ENCODE results near the gene CR1L. TPM values are rescaled to one million over a fixed set of nuclear protein-coding genes. Genes with fewer than 3 reads are reported as not detected.
"Not testable (repeated sequence)": the region's sequence is repeated elsewhere in the genome, so short reads cannot be mapped to it uniquely, and the experiment has no call there.

The CR1L gene
- total RNA-seq, 1 donor = 0.21 TPM

DNA sequence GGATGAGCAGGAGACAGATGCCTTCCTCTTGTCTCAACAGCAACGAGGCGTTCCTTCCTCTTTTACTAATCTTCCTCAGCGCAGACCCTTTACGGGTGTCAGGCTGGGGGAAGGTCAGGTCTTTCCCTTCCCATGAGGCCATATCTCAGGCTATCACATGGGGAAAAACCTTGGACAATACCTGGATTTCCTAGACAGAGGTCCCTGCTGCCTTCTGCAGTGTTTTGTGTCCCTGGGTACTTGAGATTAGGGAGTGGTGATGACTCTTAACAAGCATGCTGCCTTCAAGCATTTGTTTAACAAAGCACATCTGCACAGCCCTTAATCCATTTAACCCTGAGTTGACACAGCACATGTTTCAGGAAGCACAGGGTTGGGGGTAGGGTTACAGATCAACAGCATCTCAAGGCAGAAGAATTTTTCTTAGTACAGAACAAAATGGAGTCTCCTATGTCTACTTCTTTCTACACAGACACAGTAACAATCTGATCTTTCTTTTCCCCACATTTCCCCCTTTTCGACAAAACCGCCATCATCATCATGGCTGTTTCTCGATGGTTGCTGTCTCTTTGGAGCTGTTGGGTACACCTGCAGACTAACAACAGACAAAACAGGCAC is 9.3 kb upstream of the CR1L start:
- H3K4me3 ChIP-seq (ENCODE audit: low read length); H3K9me3 ChIP-seq (ENCODE audit: low read depth, low read length); H3K27me3 ChIP-seq (ENCODE audit: insufficient read depth, low read length); H3K4me1 ChIP-seq (ENCODE audit: insufficient read depth, low read length): not testable (repeated sequence)

GRCh38 chr1:207638487-207639145 is 6.3 kb upstream of the CR1L start:
- H3K27me3 ChIP-seq (ENCODE audit: insufficient read depth, low read length); H3K4me3 ChIP-seq (ENCODE audit: low read length); H3K9me3 ChIP-seq (ENCODE audit: low read depth, low read length); H3K4me1 ChIP-seq (ENCODE audit: insufficient read depth, low read length): not testable (repeated sequence)

GRCh38 chr1:207639362-207639761 is 5.6 kb upstream of the CR1L start:
- not testable (repeated sequence) for H3K4me1 ChIP-seq (ENCODE audit: insufficient read depth, low read length); H3K9me3 ChIP-seq (ENCODE audit: low read depth, low read length); H3K4me3 ChIP-seq (ENCODE audit: low read length); H3K27me3 ChIP-seq (ENCODE audit: insufficient read depth, low read length)

- H3K9me3 ChIP-seq (ENCODE audit: low read depth, low read length) = no peaks in the 10 kb centered on the region
- H3K4me3 ChIP-seq (ENCODE audit: low read length) = peak overlapping the region; percentile 41
- H3K4me1 ChIP-seq (ENCODE audit: insufficient read depth, low read length) = peaks cover 15% of the 10 kb centered on the region
- H3K27me3 ChIP-seq (ENCODE audit: insufficient read depth, low read length) = peaks cover 6% of the 10 kb centered on the region
These were observed 624 bp upstream of the CR1L start for GRCh38 chr1:207644166-207644851.

- Histone ChIP-seq H3K4me1 (ENCODE audit: insufficient read depth, low read length) (peaks cover 15% of the 10 kb centered on the region), H3K4me3 (ENCODE audit: low read length) (no peak overlapping the region), H3K27me3 (ENCODE audit: insufficient read depth, low read length) (peaks cover 6% of the 10 kb centered on the region), H3K9me3 (ENCODE audit: low read depth, low read length) (no peaks in the 10 kb centered on the region)
These were observed 725 bp downstream of the CR1L start for GRCh38 chr1:207645635-207646081.

- Histone ChIP-seq H3K4me3 (ENCODE audit: low read length) (no peak overlapping the region), H3K9me3 (ENCODE audit: low read depth, low read length) (no peaks in the 10 kb centered on the region), H3K4me1 (ENCODE audit: insufficient read depth, low read length) (peaks cover 15% of the 10 kb centered on the region), H3K27me3 (ENCODE audit: insufficient read depth, low read length) (peaks cover 6% of the 10 kb centered on the region)
These were observed 1.2 kb downstream of the CR1L start for GRCh38 chr1:207646171-207646570.

DNA sequence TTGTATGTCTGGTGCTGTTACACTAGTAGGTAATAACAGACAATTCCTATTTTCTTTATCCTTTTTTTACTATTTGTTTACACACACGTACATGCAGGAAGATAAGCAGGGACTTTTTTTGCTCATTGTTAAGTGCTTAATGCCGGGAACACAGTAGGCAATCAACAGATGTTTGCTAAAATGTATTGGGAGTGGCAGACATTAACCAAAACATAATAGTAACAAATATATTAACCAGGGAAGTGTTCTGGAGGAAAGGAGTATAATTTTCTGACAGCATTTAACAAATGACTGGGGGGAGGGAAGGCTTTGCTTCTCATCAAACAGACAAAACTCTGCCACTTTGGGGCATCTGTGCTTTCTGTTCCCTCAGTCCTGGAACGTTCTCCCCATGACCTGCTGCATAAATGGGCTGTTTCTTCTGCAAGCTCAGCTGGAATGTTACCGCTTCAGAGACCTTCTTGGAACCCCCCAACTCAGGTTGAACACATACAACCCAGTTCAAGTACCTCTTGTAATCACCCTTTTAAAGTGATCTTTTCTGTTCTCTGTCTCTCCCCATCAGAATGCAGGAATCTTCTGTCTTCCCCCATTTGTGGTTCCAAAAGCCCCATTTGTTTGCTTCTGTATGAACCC is 2.1 kb downstream of the CR1L start:
- Histone ChIP-seq H3K4me1 (ENCODE audit: insufficient read depth, low read length) (peaks cover 15% of the 10 kb centered on the region), H3K27me3 (ENCODE audit: insufficient read depth, low read length) (peaks cover 6% of the 10 kb centered on the region), H3K4me3 (ENCODE audit: low read length) (no peak overlapping the region), H3K9me3 (ENCODE audit: low read depth, low read length) (no peaks in the 10 kb centered on the region)

DNA sequence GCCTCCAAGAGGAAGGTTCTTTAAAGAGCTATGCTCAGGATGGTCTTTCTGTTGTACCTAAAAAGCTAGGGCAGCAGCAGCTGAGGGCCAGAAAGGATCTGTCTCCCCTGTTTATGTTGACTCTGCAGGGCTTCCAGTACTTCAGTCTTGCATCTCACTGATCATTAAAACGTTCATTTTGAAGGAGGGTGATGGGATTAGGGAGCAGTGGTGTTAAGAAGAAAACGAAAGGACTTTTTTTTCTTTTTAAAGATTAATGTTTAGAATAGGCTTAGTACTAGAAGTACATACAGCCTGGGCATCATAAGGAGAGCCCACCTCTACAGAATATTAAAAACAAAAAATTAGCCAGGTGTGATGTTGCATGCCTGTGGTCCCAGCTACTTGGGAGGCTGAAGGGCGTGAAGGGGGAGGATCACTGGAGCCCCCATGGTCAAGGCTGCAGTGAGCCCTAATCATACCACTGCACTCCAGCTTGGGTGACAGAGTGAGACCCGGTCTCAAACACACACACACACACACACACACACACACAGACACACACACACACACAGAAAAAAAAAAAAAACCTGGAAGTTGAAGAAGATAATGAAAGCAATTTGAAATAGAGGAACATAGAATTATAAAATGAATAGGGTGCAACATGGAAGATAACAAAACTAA is 2.9 kb downstream of the CR1L start:
- Histone ChIP-seq H3K27me3 (ENCODE audit: insufficient read depth, low read length) (peaks cover 6% of the 10 kb centered on the region), H3K9me3 (ENCODE audit: low read depth, low read length) (no peaks in the 10 kb centered on the region), H3K4me1 (ENCODE audit: insufficient read depth, low read length) (peaks cover 15% of the 10 kb centered on the region), H3K4me3 (ENCODE audit: low read length) (no peak overlapping the region)

DNA sequence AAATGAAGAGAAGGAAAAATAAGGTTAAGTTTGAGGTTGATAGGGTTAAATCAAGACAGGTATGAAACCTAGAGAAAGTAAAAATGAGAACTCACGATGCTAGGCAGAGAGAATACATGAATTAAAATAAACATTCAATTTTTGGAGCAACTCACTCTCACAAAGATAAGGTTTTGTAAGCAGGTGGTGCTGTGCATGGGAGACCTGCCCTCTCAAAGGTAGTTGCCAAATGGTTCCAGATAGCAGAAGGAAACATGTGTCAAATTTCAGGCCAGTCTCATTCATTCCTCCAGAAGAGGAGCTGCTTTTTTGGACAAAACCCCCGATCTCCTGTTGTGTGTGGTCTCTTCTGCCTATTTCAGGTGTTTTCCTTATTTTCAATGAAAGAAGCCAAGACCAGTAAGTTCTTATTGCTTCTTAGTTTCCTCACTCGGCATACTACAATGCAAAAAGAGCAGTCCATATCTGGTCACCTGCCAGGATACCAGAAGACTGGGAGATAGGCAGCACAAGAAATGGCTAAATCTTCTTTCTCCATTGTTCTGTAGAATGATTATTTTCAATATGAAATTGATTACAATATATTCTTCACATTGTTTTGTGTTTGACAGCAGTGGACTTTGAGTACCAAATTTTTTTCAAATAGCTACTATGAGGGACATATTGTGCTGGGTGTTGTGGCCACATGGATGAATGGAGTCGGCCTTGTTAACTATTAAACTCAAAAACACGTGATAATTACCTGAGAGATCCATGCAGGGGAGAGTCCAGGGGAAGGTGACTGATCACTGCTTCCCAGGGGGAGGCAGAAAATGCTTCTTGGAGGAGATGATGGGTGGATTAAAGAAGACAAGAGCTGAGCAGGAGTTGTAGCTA is 3.6 kb downstream of the CR1L start:
- H3K9me3 ChIP-seq (ENCODE audit: low read depth, low read length) = no peaks in the 10 kb centered on the region

GRCh38 chr1:207649210-207649753 is 4.3 kb downstream of the CR1L start:
- Histone ChIP-seq H3K4me3 (ENCODE audit: low read length) (no peak overlapping the region), H3K27me3 (ENCODE audit: insufficient read depth, low read length) (peaks cover 2% of the 10 kb centered on the region), H3K9me3 (ENCODE audit: low read depth, low read length) (no peaks in the 10 kb centered on the region), H3K4me1 (ENCODE audit: insufficient read depth, low read length) (peaks cover 11% of the 10 kb centered on the region)

More for the DNA sequence above, 3.6 kb downstream of the CR1L start:
- H3K4me3 ChIP-seq (ENCODE audit: low read length) = no peak overlapping the region
- peaks cover 3% of the 10 kb centered on the region for H3K27me3 ChIP-seq (ENCODE audit: insufficient read depth, low read length)
- H3K4me1 ChIP-seq (ENCODE audit: insufficient read depth, low read length) = peaks cover 15% of the 10 kb centered on the region

DNA sequence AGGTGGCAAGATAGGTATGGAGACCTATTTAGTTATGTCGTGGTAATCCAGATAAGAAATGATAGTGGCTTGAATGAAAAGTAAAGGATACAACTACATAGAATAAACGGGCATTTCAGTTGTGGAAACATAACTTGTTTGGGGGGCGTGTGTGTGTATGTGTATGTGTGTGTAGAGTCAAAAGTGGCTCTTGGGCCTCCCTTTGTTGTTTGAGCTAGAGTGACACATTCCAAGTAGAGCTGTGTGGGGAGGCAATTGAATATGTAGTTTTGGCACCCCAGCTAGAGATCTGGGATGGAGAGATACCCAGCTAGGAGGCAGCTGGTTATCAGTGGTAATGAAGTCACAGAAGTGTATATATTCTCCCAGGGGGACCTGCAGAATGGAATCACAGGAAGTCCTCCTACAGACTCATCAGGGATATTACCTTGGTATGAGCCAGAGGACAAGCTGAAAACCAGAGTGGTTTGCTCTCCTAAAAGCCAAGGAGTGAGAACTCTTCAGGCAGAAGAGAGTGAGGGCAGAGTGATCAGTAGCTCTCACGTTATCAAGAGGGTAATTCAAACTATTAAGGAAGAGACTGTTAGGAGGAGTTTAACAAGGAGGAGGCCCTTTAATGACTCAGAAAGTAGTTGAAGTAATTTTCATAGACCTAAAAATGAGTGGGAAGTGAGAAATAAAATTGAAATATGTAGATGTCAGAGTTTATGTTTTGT is 5.1 kb downstream of the CR1L start:
- peaks cover 4% of the 10 kb centered on the region for H3K4me1 ChIP-seq (ENCODE audit: insufficient read depth, low read length)
- no peaks in the 10 kb centered on the region for H3K9me3 ChIP-seq (ENCODE audit: low read depth, low read length)
- H3K27me3 ChIP-seq (ENCODE audit: insufficient read depth, low read length) = no peaks in the 10 kb centered on the region
- H3K4me3 ChIP-seq (ENCODE audit: low read length) = no peak overlapping the region

GRCh38 chr1:207651583-207651982 is 6.7 kb downstream of the CR1L start:
- Histone ChIP-seq H3K9me3 (ENCODE audit: low read depth, low read length) (no peaks in the 10 kb centered on the region), H3K27me3 (ENCODE audit: insufficient read depth, low read length) (no peaks in the 10 kb centered on the region), H3K4me1 (ENCODE audit: insufficient read depth, low read length) (no peaks in the 10 kb centered on the region), H3K4me3 (ENCODE audit: low read length) (no peak overlapping the region)

GRCh38 chr1:207654320-207654719 is 9.4 kb downstream of the CR1L start:
- no peaks in the 10 kb centered on the region for H3K9me3 ChIP-seq (ENCODE audit: low read depth, low read length)
- no peaks in the 10 kb centered on the region for H3K4me1 ChIP-seq (ENCODE audit: insufficient read depth, low read length)

More at GRCh38 chr1:207654320-207654719, 9.4 kb downstream of the CR1L start:
- no peak overlapping the region for H3K4me3 ChIP-seq (ENCODE audit: low read length)
- no peaks in the 10 kb centered on the region for H3K27me3 ChIP-seq (ENCODE audit: insufficient read depth, low read length)
